HG02885 (cell line): ENCODE measurements around the gene RWDD2A.

Source experiments
- ATAC-seq: cut with Tn5 transposase; IDR thresholded peaks from one replicate; pipeline ENCODE4 v1.9.1; 2021; ENCODE audit warnings: mild to moderate bottlenecking; ENCODE audit not compliant: unreplicated experiment, poor library complexity

The RWDD2A gene

GRCh38 chr6:83193747-83194566 lies 800 bp downstream of the RWDD2A start:
- ATAC-seq = peak; percentile 25

- no peak for ATAC-seq
Observed at GRCh38 chr6:83198486-83199172, 5.5 kb downstream of the RWDD2A start.

GRCh38 chr6:83199173-83199862 lies 6.2 kb downstream of the RWDD2A start:
- peak; percentile 66 for ATAC-seq

- ATAC-seq = no peak
Observed at GRCh38 chr6:83199863-83200225, 6.7 kb downstream of the RWDD2A start.

- ATAC-seq = no peak
Observed at GRCh38 chr6:83202031-83202430, 8.9 kb downstream of the RWDD2A start.

GRCh38 chr6:83215131-83216047 lies 22.2 kb downstream of the RWDD2A start:
- peak; percentile 100 for ATAC-seq

GRCh38 chr6:83216806-83217205 lies 23.6 kb downstream of the RWDD2A start:
- no peak for ATAC-seq

GRCh38 chr6:83218646-83219045 lies 25.5 kb downstream of the RWDD2A start:
- no peak for ATAC-seq

GRCh38 chr6:83220121-83220520 lies 27.0 kb downstream of the RWDD2A start:
- ATAC-seq = no peak

GRCh38 chr6:83221276-83221675 lies 28.1 kb downstream of the RWDD2A start:
- ATAC-seq = no peak

- ATAC-seq = no peak
Observed at GRCh38 chr6:83221889-83222479, 28.8 kb downstream of the RWDD2A start.

GRCh38 chr6:83226517-83226916 lies 33.4 kb downstream of the RWDD2A start:
- ATAC-seq = no peak

GRCh38 chr6:83231146-83231545 lies 38.0 kb downstream of the RWDD2A start:
- no peak for ATAC-seq

- ATAC-seq = no peak
Observed at GRCh38 chr6:83247471-83247870, 54.3 kb downstream of the RWDD2A start.
